ENCODE measurements around the gene MGAT4A.

DNA sequence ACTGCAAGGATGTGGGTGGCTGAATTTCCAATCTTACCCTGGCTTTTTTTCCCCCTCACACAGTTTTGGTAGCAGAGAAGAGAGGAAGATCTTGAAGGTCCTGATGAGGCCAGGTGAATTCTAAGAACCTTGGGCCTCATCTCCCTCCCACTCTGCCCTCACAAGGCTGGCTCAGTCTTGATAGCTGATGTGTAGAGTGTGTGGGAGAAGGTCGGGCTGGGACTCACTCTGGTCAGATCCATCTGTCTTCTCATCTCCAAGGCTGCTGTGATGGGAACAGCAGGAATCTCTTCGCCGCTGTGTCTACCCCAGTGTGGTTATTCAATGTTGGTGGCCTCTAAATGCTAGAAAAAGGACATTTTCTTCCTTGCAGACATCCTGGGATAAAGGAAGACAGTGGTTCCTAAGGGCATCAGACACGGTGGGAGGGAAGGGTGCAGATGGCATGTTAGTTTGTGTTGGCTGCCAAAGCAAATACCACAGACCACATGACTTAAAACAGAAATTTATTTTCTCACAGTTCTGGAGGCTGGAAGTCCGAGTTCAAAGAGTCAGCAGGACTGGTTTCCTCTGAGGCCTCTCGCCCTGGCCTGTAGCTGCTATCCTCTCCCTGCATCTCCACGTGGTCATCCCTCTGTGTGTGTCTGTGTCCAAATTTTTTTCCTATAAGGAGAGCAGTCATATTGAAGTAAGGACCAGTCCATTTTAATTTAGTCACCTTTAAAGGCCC lies 37.6 kb upstream of the MGAT4A start:
- no peak for TF ChIP-seq CTCF (IDR thresholded peaks at IDR 0.05 in 4 of 5, conservative IDR thresholded peaks at IDR 0.05 in 1 of 5)
- TF ChIP-seq POLR2A (IDR thresholded peaks at IDR 0.05), result no peak

All from gastrocnemius medialis (tissue), 4 donors.